Neural progenitor cell (in vitro differentiated cells): ENCODE data around the gene IGFBP7. TPM values are rescaled to one million over a fixed set of nuclear protein-coding genes. Genes with fewer than 3 reads are reported as not detected.
"Not testable (repeated sequence)": the region's sequence is repeated elsewhere in the genome, so short reads cannot be mapped to it uniquely, and the experiment has no call there.

Experiments
- DNase-seq: peaks from one replicate; pipeline ENCODE4 v3.0.0-alpha.2; 2016; ENCODE audit warnings: low spot score
- H2AFZ ChIP-seq: fragments of 200-600 bp; sonication (generic); replicated peaks from 2 replicates; pipeline ENCODE4 v1.6.1; 2016; ENCODE audit warnings: antibody characterized with exemption
- H3F3A ChIP-seq: fragments of 200-600 bp; sonication (generic); 2 replicates; pipeline ENCODE4 v1.6.1; 2016; ENCODE audit warnings: antibody characterized with exemption, low read depth
- H3K27ac ChIP-seq: fragments of 200-600 bp; sonication (generic); 2 replicates; pipeline ENCODE4 v1.5.1; 2016; ENCODE audit warnings: mild to moderate bottlenecking
- H3K27me3 ChIP-seq: fragments of 200-600 bp; sonication (generic); 2 replicates; pipeline ENCODE4 v1.6.1; 2016; ENCODE audit warnings: mild to moderate bottlenecking, moderate library complexity
- H3K36me3 ChIP-seq: fragments of 200-600 bp; sonication (generic); 2 replicates; pipeline ENCODE4 v1.5.1; 2016
- H3K4me1 ChIP-seq: fragments of 200-600 bp; sonication (generic); 2 replicates; pipeline ENCODE4 v1.6.1; 2016; ENCODE audit warnings: mixed run types
- H3K4me2 ChIP-seq: fragments of 200-600 bp; sonication (generic); 2 replicates; pipeline ENCODE4 v1.6.1; 2016
- H3K4me3 ChIP-seq: fragments of 200-600 bp; sonication (generic); 2 replicates; pipeline ENCODE4 v1.5.1; 2016
- H3K79me2 ChIP-seq: fragments of 200-600 bp; sonication (generic); 2 replicates; pipeline ENCODE4 v1.6.1; 2016; ENCODE audit warnings: low read depth
- H3K9ac ChIP-seq: fragments of 200-600 bp; sonication (generic); 2 replicates; pipeline ENCODE4 v1.6.1; 2016
- H3K9me3 ChIP-seq: fragments of 200-600 bp; sonication (generic); 2 replicates; pipeline ENCODE4 v1.5.1; 2016; ENCODE audit warnings: low read depth
- H4K20me1 ChIP-seq: fragments of 200-600 bp; sonication (generic); 2 replicates; pipeline ENCODE4 v1.6.1; 2016; ENCODE audit warnings: low read depth
- H3K27ac Mint-ChIP-seq: 3 replicates; pipeline ENCODE4 v1.8.0; 2021; ENCODE audit warnings: mixed read lengths
- H3K27me3 Mint-ChIP-seq: 2 replicates; pipeline ENCODE4 v1.8.0; 2022; ENCODE audit warnings: low read depth, mild to moderate bottlenecking, inconsistent platforms, moderate library complexity, mixed read lengths; ENCODE audit not compliant: insufficient read depth
- H3K36me3 Mint-ChIP-seq: 3 replicates; pipeline ENCODE4 v1.8.0; 2021; ENCODE audit warnings: mixed read lengths
- H3K4me1 Mint-ChIP-seq: 3 replicates; pipeline ENCODE4 v1.8.0; 2021; ENCODE audit warnings: mixed read lengths
- H3K4me3 Mint-ChIP-seq: 3 replicates; pipeline ENCODE4 v1.8.0; 2021; ENCODE audit warnings: mild to moderate bottlenecking, moderate library complexity, mixed read lengths
- H3K9me3 Mint-ChIP-seq: 3 replicates; pipeline ENCODE4 v1.8.0; 2020; ENCODE audit warnings: mixed read lengths
- CTCF ChIP-seq: fragments of 200-600 bp; sonication (generic); IDR thresholded peaks from 2 replicates; pipeline ENCODE4 v1.5.1; 2017; ENCODE audit warnings: antibody characterized with exemption, mild to moderate bottlenecking
- EZH2 ChIP-seq: fragments of 200-600 bp; sonication (generic); IDR thresholded peaks from 2 replicates; pipeline ENCODE4 v1.6.1; 2017; ENCODE audit warnings: antibody characterized with exemption, mild to moderate bottlenecking, moderate library complexity
- EZH2phosphoT487 ChIP-seq: fragments of 200-600 bp; sonication (generic); IDR thresholded peaks from 2 replicates; pipeline ENCODE4 v1.6.1; 2017; ENCODE audit warnings: antibody characterized with exemption
- total RNA-seq: library from RNA; depleted of rRNA; stranded (reverse); fragments of >200 nt; gene quantifications from 2 replicates; pipeline ENCODE4 v1.2.3, GENCODE V29; 2015; ENCODE audit warnings: low replicate concordance

IGFBP7 gene
- total RNA-seq, 1 donor from 2014 or later: 0.86 TPM

- Histone ChIP-seq H3K9ac (no peak overlapping the region), H3K9me3 (no peaks in the 10 kb centered on the region), H3F3A (no peaks in the 10 kb centered on the region), H2AFZ (no peak overlapping the region), H3K4me1 (no peaks in the 10 kb centered on the region), H3K27me3 (no peaks in the 10 kb centered on the region), H4K20me1 (no peaks in the 10 kb centered on the region), H3K4me3 (no peak overlapping the region), H3K36me3 (no peaks in the 10 kb centered on the region), H3K4me2 (no peak overlapping the region), H3K79me2 (no peaks in the 10 kb centered on the region), H3K27ac (no peak overlapping the region)
- Mint-ChIP-seq H3K27ac (no peak overlapping the region), H3K4me3 (no peak overlapping the region), H3K4me1 (peaks cover 4% of the 10 kb centered on the region), H3K27me3 (no peaks in the 10 kb centered on the region), H3K9me3 (peaks cover 2% of the 10 kb centered on the region), H3K36me3 (no peaks in the 10 kb centered on the region)
- DNase-seq: no peak
- TF ChIP-seq CTCF: no peak
- no peak for TF ChIP-seq EZH2
- no peak for TF ChIP-seq EZH2phosphoT487
These were observed 46.1 kb downstream of the IGFBP7 start for GRCh38 chr4:57064120-57064519.

GRCh38 chr4:57063518-57063917 is 46.7 kb downstream of the IGFBP7 start:
- Histone ChIP-seq H3K79me2 (no peaks in the 10 kb centered on the region), H3K4me2 (no peak overlapping the region), H3K27me3 (no peaks in the 10 kb centered on the region), H3K9ac (no peak overlapping the region), H3K9me3 (no peaks in the 10 kb centered on the region), H3K4me1 (no peaks in the 10 kb centered on the region), H4K20me1 (no peaks in the 10 kb centered on the region), H3K27ac (no peak overlapping the region), H2AFZ (no peak overlapping the region), H3F3A (no peaks in the 10 kb centered on the region), H3K4me3 (no peak overlapping the region), H3K36me3 (no peaks in the 10 kb centered on the region)
- no peak overlapping the region for H3K27ac Mint-ChIP-seq
- DNase-seq: no peak
- no peaks in the 10 kb centered on the region for H3K9me3 Mint-ChIP-seq
- no peak for TF ChIP-seq EZH2phosphoT487
- no peak for TF ChIP-seq EZH2
- no peak for TF ChIP-seq CTCF
- H3K27me3 Mint-ChIP-seq: no peaks in the 10 kb centered on the region
- H3K4me3 Mint-ChIP-seq: no peak overlapping the region
- no peaks in the 10 kb centered on the region for H3K36me3 Mint-ChIP-seq
- H3K4me1 Mint-ChIP-seq: peaks cover 4% of the 10 kb centered on the region

GRCh38 chr4:57061395-57061794 is 48.8 kb downstream of the IGFBP7 start:
- Histone ChIP-seq H3K79me2 (no peaks in the 10 kb centered on the region), H3K36me3 (no peaks in the 10 kb centered on the region), H3K4me2 (no peak overlapping the region), H3K27ac (no peak overlapping the region), H4K20me1 (no peaks in the 10 kb centered on the region), H3K27me3 (no peaks in the 10 kb centered on the region), H3F3A (no peaks in the 10 kb centered on the region), H3K4me1 (no peaks in the 10 kb centered on the region), H3K9me3 (no peaks in the 10 kb centered on the region), H3K9ac (no peak overlapping the region), H2AFZ (no peak overlapping the region), H3K4me3 (no peak overlapping the region)
- Mint-ChIP-seq H3K27me3 (no peaks in the 10 kb centered on the region), H3K27ac (no peak overlapping the region), H3K4me1 (peaks cover 6% of the 10 kb centered on the region), H3K9me3 (no peaks in the 10 kb centered on the region), H3K4me3 (no peak overlapping the region), H3K36me3 (no peaks in the 10 kb centered on the region)
- no peak for DNase-seq
- TF ChIP-seq EZH2: no peak
- TF ChIP-seq CTCF: no peak
- TF ChIP-seq EZH2phosphoT487: no peak

- not testable (repeated sequence) for H3K79me2 ChIP-seq, H3K4me2 ChIP-seq, H2AFZ ChIP-seq, H3K9me3 Mint-ChIP-seq, H3K27me3 Mint-ChIP-seq, H4K20me1 ChIP-seq, H3K27ac Mint-ChIP-seq, H3K27ac ChIP-seq, H3K4me1 ChIP-seq, H3K4me3 ChIP-seq, H3F3A ChIP-seq, H3K36me3 ChIP-seq, H3K27me3 ChIP-seq, H3K9ac ChIP-seq, H3K36me3 Mint-ChIP-seq, H3K4me3 Mint-ChIP-seq, DNase-seq, H3K9me3 ChIP-seq
- H3K4me1 Mint-ChIP-seq: peaks cover 13% of the 10 kb centered on the region
These were observed 49.5 kb downstream of the IGFBP7 start for GRCh38 chr4:57060717-57061067.
